Measurements from ENCODE around the gene SEC14L1.

SEC14L1 gene

GRCh38 chr17:77264617-77265230, 124.0 kb downstream of the SEC14L1 start:
- H3K9me3 Mint-ChIP-seq = no peaks in the 10 kb centered on the region
- H3K4me1 Mint-ChIP-seq = no peaks in the 10 kb centered on the region
- peaks cover 5% of the 10 kb centered on the region for H3K27me3 Mint-ChIP-seq (ENCODE audit: low read depth)
- H3K36me3 Mint-ChIP-seq (ENCODE audit: low read depth) = no peaks in the 10 kb centered on the region
- no peak overlapping the region for H3K4me3 Mint-ChIP-seq
- H3K27ac Mint-ChIP-seq = no peak overlapping the region
- TF ChIP-seq CTCF (IDR thresholded peaks at IDR 0.05; ENCODE audit: unreplicated experiment in 3 of 3) = no peak

DNA sequence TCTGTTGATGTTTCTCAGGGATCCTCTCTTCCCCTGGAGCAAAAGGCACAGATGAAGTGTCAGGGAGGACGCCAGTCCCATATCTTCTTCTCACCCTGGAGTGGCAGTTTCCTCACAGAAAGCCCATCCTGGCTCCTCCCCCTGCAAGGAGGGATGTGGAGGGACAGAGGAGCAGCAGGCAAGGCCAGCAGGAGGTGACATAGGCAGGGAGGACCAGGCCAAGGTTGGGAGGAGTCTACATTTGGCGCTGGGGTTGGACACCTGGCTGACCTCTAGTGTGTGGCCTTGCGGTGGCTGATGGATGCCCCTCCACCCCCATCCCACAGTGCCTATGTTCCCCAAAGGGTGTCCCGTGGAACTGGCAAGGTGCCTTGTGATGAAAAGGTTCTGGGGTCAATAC, 125.4 kb downstream of the SEC14L1 start:
- H3K27me3 Mint-ChIP-seq (ENCODE audit: low read depth) = peaks cover 5% of the 10 kb centered on the region
- no peaks in the 10 kb centered on the region for H3K4me1 Mint-ChIP-seq
- no peak overlapping the region for H3K27ac Mint-ChIP-seq
- no peak overlapping the region for H3K4me3 Mint-ChIP-seq
- TF ChIP-seq CTCF (IDR thresholded peaks at IDR 0.05; ENCODE audit: unreplicated experiment in 3 of 3) = no peak
- no peaks in the 10 kb centered on the region for H3K9me3 Mint-ChIP-seq
- no peaks in the 10 kb centered on the region for H3K36me3 Mint-ChIP-seq (ENCODE audit: low read depth)

Measured in nephron (organoid).